Measurements from ENCODE around the gene PLCB4.

PLCB4 gene

DNA sequence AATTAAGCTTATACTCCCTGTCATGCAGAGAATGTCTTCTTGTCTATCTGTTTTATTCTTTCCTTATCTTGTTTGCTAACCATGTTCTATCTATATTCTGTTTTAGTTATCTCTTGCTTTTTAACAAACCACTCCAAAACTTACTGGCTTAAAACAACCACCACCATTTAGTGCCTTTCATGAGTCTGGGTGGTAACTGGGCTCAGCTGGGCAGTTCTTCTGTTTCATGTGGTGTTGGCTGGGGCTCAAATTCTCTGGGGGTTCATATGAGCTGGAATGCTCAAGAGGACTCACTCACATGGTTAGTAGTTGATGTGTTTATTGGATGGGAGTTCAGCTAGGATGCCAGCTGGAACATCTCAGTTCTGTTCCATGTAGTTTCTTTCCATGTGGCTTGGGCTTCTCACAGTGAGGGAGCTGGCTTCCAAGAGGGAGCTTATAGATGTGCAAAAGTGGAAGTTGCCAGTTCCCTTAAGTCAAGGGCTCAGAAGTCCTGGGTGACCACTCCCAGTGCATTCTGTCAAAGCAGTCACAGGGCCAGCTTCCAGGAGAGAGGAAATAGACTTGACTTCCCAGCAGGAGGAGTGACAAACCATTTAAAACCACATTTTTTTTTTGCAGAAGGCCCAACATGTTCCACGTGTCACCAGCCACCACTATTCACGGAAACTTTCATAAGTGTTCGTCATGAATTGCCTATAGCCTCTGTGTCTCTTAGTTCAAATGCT, 70.4 kb downstream of the PLCB4 start:
- DNase-seq (ENCODE audit: low spot score): no peak
- TF ChIP-seq, protein P1, sequence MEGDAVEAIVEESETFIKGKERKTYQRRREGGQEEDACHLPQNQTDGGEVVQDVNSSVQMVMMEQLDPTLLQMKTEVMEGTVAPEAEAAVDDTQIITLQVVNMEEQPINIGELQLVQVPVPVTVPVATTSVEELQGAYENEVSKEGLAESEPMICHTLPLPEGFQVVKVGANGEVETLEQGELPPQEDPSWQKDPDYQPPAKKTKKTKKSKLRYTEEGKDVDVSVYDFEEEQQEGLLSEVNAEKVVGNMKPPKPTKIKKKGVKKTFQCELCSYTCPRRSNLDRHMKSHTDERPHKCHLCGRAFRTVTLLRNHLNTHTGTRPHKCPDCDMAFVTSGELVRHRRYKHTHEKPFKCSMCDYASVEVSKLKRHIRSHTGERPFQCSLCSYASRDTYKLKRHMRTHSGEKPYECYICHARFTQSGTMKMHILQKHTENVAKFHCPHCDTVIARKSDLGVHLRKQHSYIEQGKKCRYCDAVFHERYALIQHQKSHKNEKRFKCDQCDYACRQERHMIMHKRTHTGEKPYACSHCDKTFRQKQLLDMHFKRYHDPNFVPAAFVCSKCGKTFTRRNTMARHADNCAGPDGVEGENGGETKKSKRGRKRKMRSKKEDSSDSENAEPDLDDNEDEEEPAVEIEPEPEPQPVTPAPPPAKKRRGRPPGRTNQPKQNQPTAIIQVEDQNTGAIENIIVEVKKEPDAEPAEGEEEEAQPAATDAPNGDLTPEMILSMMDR (IDR thresholded peaks at IDR 0.05; ENCODE audit: borderline replicate concordance, control extremely low read depth, extremely low read depth, insufficient read depth, missing control alignments): no peak
- in situ Hi-C loops (cut with MboI; ENCODE audit: low sequenced_read_pairs, unreplicated experiment): no loop called here

DNA sequence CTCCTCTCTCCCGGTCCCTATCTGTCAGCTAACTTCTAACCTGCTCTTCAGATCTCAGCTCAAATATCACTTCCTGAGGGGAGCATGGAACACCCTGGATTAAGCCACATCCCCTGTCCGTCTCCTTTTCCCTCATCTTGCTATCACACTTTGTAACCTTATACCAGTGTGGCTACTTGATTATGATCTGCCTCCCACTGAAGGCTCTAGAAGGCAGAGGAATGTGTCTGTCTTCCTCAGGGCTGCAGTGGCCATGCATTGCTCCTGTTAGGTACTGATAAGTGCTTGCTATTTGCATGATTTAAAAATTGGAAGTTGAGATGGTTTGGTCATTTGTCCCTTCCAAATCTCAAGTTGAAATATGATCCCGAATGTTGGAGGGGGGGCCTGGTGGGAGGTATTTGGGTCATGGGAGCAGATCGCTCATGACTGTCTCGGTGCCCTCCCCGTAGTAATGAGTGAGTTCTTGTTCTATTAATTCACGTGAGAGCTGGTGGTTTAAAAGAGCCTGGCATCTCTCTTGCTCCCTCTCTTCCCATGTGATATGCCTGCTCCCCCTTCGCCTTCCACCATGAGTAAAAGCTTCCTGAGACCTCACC, 71.4 kb downstream of the PLCB4 start:
- DNase-seq (ENCODE audit: low spot score): no peak
- TF ChIP-seq, protein P1 (IDR thresholded peaks at IDR 0.05; ENCODE audit: borderline replicate concordance, control extremely low read depth, extremely low read depth, insufficient read depth, missing control alignments): no peak
- in situ Hi-C loops (cut with MboI; ENCODE audit: low sequenced_read_pairs, unreplicated experiment): no loop called here

DNA sequence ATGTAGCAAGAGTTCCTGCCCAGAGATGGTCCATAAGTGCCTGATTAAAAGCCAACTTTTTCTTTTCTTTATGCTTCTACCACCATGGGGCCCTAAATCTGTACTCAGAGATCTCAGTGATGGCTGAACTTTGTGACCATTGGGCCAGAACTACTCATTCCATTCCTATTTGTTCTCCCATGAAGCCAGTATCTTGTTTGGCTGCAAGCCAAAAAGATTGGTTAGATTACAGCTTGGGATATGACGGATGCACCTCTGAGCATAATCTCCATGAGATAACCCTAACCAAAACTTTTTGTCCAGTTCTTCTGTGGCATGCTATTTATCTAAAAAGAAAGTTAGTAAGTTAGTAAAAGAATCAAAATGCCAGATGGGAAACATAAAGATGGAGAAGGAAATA, 72.2 kb downstream of the PLCB4 start:
- no peak for DNase-seq (ENCODE audit: low spot score)
- in situ Hi-C loops (cut with MboI; ENCODE audit: low sequenced_read_pairs, unreplicated experiment): no loop called here
- TF ChIP-seq, protein P1 (IDR thresholded peaks at IDR 0.05; ENCODE audit: borderline replicate concordance, control extremely low read depth, extremely low read depth, insufficient read depth, missing control alignments): no peak

GRCh38 chr20:9141921-9142320, 73.0 kb downstream of the PLCB4 start:
- TF ChIP-seq, protein P1 (IDR thresholded peaks at IDR 0.05; ENCODE audit: borderline replicate concordance, control extremely low read depth, extremely low read depth, insufficient read depth, missing control alignments): no peak

GRCh38 chr20:9142809-9143208, 73.9 kb downstream of the PLCB4 start:
- DNase-seq (ENCODE audit: low spot score): no peak
- in situ Hi-C loops (cut with MboI; ENCODE audit: low sequenced_read_pairs, unreplicated experiment): no loop called here
- TF ChIP-seq, protein P1 (IDR thresholded peaks at IDR 0.05; ENCODE audit: borderline replicate concordance, control extremely low read depth, extremely low read depth, insufficient read depth, missing control alignments): no peak

More at GRCh38 chr20:9141921-9142320, 73.0 kb downstream of the PLCB4 start:
- no peak for DNase-seq (ENCODE audit: low spot score)
- in situ Hi-C loops (cut with MboI; ENCODE audit: low sequenced_read_pairs, unreplicated experiment): no loop called here

- no peak for DNase-seq (ENCODE audit: low spot score)
- in situ Hi-C loops (cut with MboI; ENCODE audit: low sequenced_read_pairs, unreplicated experiment): no loop called here
- TF ChIP-seq, protein P1 (IDR thresholded peaks at IDR 0.05; ENCODE audit: borderline replicate concordance, control extremely low read depth, extremely low read depth, insufficient read depth, missing control alignments): no peak
These were observed 75.0 kb downstream of the PLCB4 start for GRCh38 chr20:9143926-9144325.
